Caco-2 (cell line): ENCODE measurements around the gene TMX2. TPM values are rescaled to one million over a fixed set of nuclear protein-coding genes. Genes with fewer than 3 reads are reported as not detected.
"Not testable (repeated sequence)": the region's sequence is repeated elsewhere in the genome, so short reads cannot be mapped to it uniquely, and the experiment has no call there.

Experiments used
- BruUV-seq: library from RNA; stranded (reverse); fragments of 400-500 nt; replicated peaks from 2 replicates; lab custom pipeline; 2021; lab: Mats Ljungman, UMichigan
- CTCF ChIA-PET: fragments of 300-600 bp; sonication (Branson Sonifier 250); formaldehyde crosslinking; loops from one replicate; lab custom pipeline; 2022; ENCODE audit warnings: antibody characterized with exemption; lab: Charles Lee
- POLR2A ChIA-PET: fragments of 300-600 bp; sonication (Branson Sonifier 250); formaldehyde crosslinking; loops from one replicate; lab custom pipeline; 2022; ENCODE audit warnings: antibody characterized with exemption; lab: Charles Lee
- DNase-seq, 2 experiments: peaks; one replicate each; pipeline versions ENCODE4 v3.0.0 to v3.0.0-alpha.2; 2020 to 2022
- H3K27me3 ChIP-seq: replicated peaks from 2 replicates; pipeline ENCODE4 v1.6.0; 2011; ENCODE audit warnings: low read length; ENCODE audit not compliant: control insufficient read depth, insufficient read depth
- H3K36me3 ChIP-seq: 2 replicates; pipeline ENCODE4 v1.5.1; 2011; ENCODE audit warnings: low read length; ENCODE audit not compliant: control insufficient read depth, insufficient read depth
- H3K4me1 ChIP-seq: fragments of 250-450 bp; sonication (Bioruptor Pico); 2 replicates; pipeline ENCODE4 v1.5.1; 2020; ENCODE audit warnings: mild to moderate bottlenecking
- H3K4me3 ChIP-seq: 2 replicates; pipeline ENCODE4 v1.5.1; 2011; ENCODE audit warnings: low read depth, mild to moderate bottlenecking, control low read depth, low read length
- H3K9me3 ChIP-seq: fragments of 250-450 bp; sonication (Bioruptor Pico); 2 replicates; pipeline ENCODE4 v1.5.1; 2020; ENCODE audit warnings: mild to moderate bottlenecking, moderate library complexity
- H3K27ac Mint-ChIP-seq: one replicate; pipeline ENCODE4 v1.8.0; 2022; ENCODE audit warnings: mixed read lengths; ENCODE audit not compliant: unreplicated experiment
- H3K27me3 Mint-ChIP-seq: one replicate; pipeline ENCODE4 v1.8.0; 2022; ENCODE audit warnings: mixed read lengths; ENCODE audit not compliant: insufficient read depth, unreplicated experiment
- H3K36me3 Mint-ChIP-seq: one replicate; pipeline ENCODE4 v1.8.0; 2022; ENCODE audit warnings: mild to moderate bottlenecking, mixed read lengths; ENCODE audit not compliant: insufficient read depth, unreplicated experiment
- H3K4me1 Mint-ChIP-seq: one replicate; pipeline ENCODE4 v1.8.0; 2022; ENCODE audit warnings: low read depth, mixed read lengths; ENCODE audit not compliant: unreplicated experiment
- H3K4me3 Mint-ChIP-seq: one replicate; pipeline ENCODE4 v1.8.0; 2022; ENCODE audit warnings: mild to moderate bottlenecking, moderate library complexity, mixed read lengths; ENCODE audit not compliant: unreplicated experiment
- H3K9me3 Mint-ChIP-seq: one replicate; pipeline ENCODE4 v1.8.0; 2022; ENCODE audit warnings: mixed read lengths; ENCODE audit not compliant: unreplicated experiment
- intact Hi-C: fragments of 100-400 bp; cut with micrococcal nuclease; formaldehyde crosslinking; loops from one replicate; pipeline ENCODE4 v1.10.0; 2022; ENCODE audit not compliant: unreplicated experiment
- total RNA-seq: library from RNA; stranded (reverse); gene quantifications from 2 replicates; pipeline ENCODE4 v1.2.3, GENCODE V29; 2022
- TF ChIP-seq, protein P1 (sequence below), 2 experiments: fragments of 200-600 bp in 1 of 2; IDR thresholded peaks; 1 replicate in 1 of 2; 2 replicates in 1 of 2; pipeline versions ENCODE4 v1.5.1 to v1.8.0; 2011 to 2022; ENCODE audit warnings: antibody characterized with exemption in 1 of 2, control low read depth in 1 of 2, inconsistent platforms in 1 of 2, low read depth in 1 of 2, low read length in 1 of 2, mild to moderate bottlenecking in 1 of 2, moderate library complexity in 1 of 2; ENCODE audit not compliant: insufficient read depth in 1 of 2, severe bottlenecking in 1 of 2, unreplicated experiment in 1 of 2

TMX2 gene
- total RNA-seq, 1 experiment from 2014 or later: 150 TPM

DNA sequence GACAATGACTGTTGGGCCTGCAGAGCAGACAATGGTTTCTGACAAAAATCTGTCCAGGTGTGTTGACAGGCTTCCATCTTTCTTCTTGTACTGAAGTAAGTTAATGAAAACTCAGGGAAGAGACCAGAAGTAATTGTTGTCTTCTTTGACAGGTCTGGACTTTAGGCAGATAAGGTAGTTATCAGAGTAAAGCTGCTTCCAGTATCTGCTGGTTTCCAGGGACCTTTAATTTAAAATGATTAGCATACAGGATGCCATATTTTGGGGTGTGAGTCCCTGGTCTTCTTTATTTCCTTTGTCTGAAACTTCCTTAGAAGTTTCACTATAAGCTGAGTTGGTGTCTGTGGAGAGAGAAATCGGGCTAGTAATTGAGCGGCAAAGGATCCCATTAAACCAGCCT, 1.4 kb downstream of the TMX2 start:
- Mint-ChIP-seq H3K9me3 (no peaks in the 10 kb centered on the region), H3K27ac (no peak overlapping the region), H3K4me1 (peaks cover 18% of the 10 kb centered on the region), H3K4me3 (peak overlapping the region; percentile 97), H3K27me3 (no peaks in the 10 kb centered on the region), H3K36me3 (peaks cover 62% of the 10 kb centered on the region)
- TF ChIP-seq, protein P1, sequence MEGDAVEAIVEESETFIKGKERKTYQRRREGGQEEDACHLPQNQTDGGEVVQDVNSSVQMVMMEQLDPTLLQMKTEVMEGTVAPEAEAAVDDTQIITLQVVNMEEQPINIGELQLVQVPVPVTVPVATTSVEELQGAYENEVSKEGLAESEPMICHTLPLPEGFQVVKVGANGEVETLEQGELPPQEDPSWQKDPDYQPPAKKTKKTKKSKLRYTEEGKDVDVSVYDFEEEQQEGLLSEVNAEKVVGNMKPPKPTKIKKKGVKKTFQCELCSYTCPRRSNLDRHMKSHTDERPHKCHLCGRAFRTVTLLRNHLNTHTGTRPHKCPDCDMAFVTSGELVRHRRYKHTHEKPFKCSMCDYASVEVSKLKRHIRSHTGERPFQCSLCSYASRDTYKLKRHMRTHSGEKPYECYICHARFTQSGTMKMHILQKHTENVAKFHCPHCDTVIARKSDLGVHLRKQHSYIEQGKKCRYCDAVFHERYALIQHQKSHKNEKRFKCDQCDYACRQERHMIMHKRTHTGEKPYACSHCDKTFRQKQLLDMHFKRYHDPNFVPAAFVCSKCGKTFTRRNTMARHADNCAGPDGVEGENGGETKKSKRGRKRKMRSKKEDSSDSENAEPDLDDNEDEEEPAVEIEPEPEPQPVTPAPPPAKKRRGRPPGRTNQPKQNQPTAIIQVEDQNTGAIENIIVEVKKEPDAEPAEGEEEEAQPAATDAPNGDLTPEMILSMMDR (IDR thresholded peaks at IDR 0.05; ENCODE audit: insufficient read depth in 1 of 2, low read depth in 1 of 2, low read length in 1 of 2, severe bottlenecking in 1 of 2, unreplicated experiment in 1 of 2): no peak
- Histone ChIP-seq H3K9me3 (no peaks in the 10 kb centered on the region), H3K36me3 (peaks cover 2% of the 10 kb centered on the region; the same call in 1 of the 2 replicates), H3K4me3 (peak overlapping the region; percentile 91), H3K4me1 (peaks cover 6% of the 10 kb centered on the region; the same call in 1 of the 2 replicates), H3K27me3 (no peaks in the 10 kb centered on the region)
- ChIA-PET POLR2A (no interaction called here), CTCF (no interaction called here)
- no TSS peak for BruUV-seq
- intact Hi-C loops: no loop called here
- DNase-seq: no peak

DNA sequence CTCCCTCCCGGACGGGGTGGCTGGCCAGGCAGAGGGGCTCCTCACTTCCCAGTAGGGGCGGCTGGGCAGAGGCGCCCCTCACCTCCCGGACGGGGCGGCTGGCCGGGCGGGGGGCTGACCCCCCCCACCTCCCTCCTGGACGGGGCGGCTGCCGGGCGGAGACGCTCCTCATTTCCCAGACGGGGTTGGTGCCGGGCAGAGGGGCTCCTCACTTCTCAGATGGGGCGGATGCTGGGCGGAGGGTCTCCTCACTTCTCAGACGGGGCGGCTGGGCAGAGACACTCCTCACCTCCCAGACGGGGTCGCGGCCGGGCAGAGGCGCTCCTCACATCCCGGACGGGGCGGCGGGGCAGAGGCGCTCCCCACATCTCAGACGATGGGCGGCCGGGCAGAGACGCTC, 4.3 kb downstream of the TMX2 start:
- H3K9me3 Mint-ChIP-seq, intact Hi-C loops, H3K27ac Mint-ChIP-seq, DNase-seq, BruUV-seq, POLR2A ChIA-PET, H3K4me3 ChIP-seq, H3K4me1 ChIP-seq, CTCF ChIA-PET, H3K36me3 ChIP-seq, H3K4me3 Mint-ChIP-seq, H3K27me3 Mint-ChIP-seq, H3K27me3 ChIP-seq, H3K9me3 ChIP-seq: not testable (repeated sequence)
- Mint-ChIP-seq H3K36me3 (peaks cover 75% of the 10 kb centered on the region), H3K4me1 (peaks cover 12% of the 10 kb centered on the region)

DNA sequence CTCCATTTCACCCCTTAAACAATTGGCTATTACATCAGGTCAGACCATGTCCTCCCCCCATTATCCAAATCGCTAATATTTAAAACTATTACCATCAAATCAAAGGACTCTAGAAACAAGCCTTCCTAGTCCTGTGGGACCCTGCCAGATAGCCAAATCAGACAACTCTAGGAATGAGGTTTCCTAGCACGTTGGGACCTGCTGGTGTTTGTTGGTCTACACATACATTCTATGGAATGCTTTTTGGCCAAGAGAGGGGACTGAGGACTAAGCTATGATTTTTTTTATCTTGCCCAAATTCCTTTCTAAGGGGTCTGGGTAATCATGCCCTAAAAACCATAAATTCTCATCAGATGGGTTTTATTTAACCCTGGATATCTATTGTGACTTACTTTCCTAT, 14.8 kb downstream of the TMX2 start:
- H3K36me3 Mint-ChIP-seq: peaks cover 56% of the 10 kb centered on the region
- BruUV-seq: no TSS peak
- CTCF ChIA-PET: interaction anchor here (0.6 kb wide), 1 partner anchor 82 kb away, joined by 4 read pairs; no protein-coding TSS in a partner anchor
- TF ChIP-seq, protein P1 (IDR thresholded peaks at IDR 0.05; ENCODE audit: insufficient read depth in 1 of 2, low read depth in 1 of 2, low read length in 1 of 2, severe bottlenecking in 1 of 2, unreplicated experiment in 1 of 2): no peak
- no peaks in the 10 kb centered on the region for H3K9me3 Mint-ChIP-seq
- peaks cover 11% of the 10 kb centered on the region for H3K4me1 Mint-ChIP-seq
- Histone ChIP-seq H3K4me1 (no peaks in the 10 kb centered on the region), H3K9me3 (peaks cover under 1% of the 10 kb centered on the region), H3K27me3 (no peaks in the 10 kb centered on the region), H3K36me3 (no peaks in the 10 kb centered on the region), H3K4me3 (no peak overlapping the region)
- no peaks in the 10 kb centered on the region for H3K27me3 Mint-ChIP-seq
- no peak overlapping the region for H3K4me3 Mint-ChIP-seq
- POLR2A ChIA-PET: interaction anchor here (0.8 kb wide), 1 partner anchor 74 kb away, joined by 6 read pairs; no protein-coding TSS in a partner anchor
- H3K27ac Mint-ChIP-seq: no peak overlapping the region
- intact Hi-C loops: no loop called here
- no peak for DNase-seq
